ENCODE data around the gene ZSWIM8. TPM values are rescaled to one million over a fixed set of nuclear protein-coding genes. Genes with fewer than 3 reads are reported as not detected.

The ZSWIM8 gene
- total RNA-seq, 1 donor from 2014 or later, result 66.7 TPM

GRCh38 chr10:73744664-73744975, 40.8 kb upstream of the ZSWIM8 start:
- H3K4me3 ChIP-seq (ENCODE audit: low read depth, low read length), result peak overlapping the region; percentile 99
- H3K36me3 ChIP-seq (ENCODE audit: control insufficient read depth, insufficient read depth, low read length), result peaks cover 1% of the 10 kb centered on the region
- DNase-seq (ENCODE audit: low read depth), result no peak
- TF ChIP-seq, protein P1, sequence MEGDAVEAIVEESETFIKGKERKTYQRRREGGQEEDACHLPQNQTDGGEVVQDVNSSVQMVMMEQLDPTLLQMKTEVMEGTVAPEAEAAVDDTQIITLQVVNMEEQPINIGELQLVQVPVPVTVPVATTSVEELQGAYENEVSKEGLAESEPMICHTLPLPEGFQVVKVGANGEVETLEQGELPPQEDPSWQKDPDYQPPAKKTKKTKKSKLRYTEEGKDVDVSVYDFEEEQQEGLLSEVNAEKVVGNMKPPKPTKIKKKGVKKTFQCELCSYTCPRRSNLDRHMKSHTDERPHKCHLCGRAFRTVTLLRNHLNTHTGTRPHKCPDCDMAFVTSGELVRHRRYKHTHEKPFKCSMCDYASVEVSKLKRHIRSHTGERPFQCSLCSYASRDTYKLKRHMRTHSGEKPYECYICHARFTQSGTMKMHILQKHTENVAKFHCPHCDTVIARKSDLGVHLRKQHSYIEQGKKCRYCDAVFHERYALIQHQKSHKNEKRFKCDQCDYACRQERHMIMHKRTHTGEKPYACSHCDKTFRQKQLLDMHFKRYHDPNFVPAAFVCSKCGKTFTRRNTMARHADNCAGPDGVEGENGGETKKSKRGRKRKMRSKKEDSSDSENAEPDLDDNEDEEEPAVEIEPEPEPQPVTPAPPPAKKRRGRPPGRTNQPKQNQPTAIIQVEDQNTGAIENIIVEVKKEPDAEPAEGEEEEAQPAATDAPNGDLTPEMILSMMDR (IDR thresholded peaks at IDR 0.05; ENCODE audit: insufficient read depth, low read length, poor library complexity, severe bottlenecking), result no peak
- no peaks in the 10 kb centered on the region for H3K27me3 ChIP-seq (ENCODE audit: control insufficient read depth, insufficient read depth, low read length)

- H3K4me3 ChIP-seq (ENCODE audit: low read depth, low read length), result no peak overlapping the region
- no peak for DNase-seq (ENCODE audit: low read depth)
- H3K36me3 ChIP-seq (ENCODE audit: control insufficient read depth, insufficient read depth, low read length), result peaks cover 1% of the 10 kb centered on the region
- TF ChIP-seq, protein P1 (IDR thresholded peaks at IDR 0.05; ENCODE audit: insufficient read depth, low read length, poor library complexity, severe bottlenecking), result no peak
- no peaks in the 10 kb centered on the region for H3K27me3 ChIP-seq (ENCODE audit: control insufficient read depth, insufficient read depth, low read length)
These were observed 38.7 kb upstream of the ZSWIM8 start for GRCh38 chr10:73746721-73747120.

- peaks cover 1% of the 10 kb centered on the region for H3K36me3 ChIP-seq (ENCODE audit: control insufficient read depth, insufficient read depth, low read length)
These were observed 34.6 kb upstream of the ZSWIM8 start for GRCh38 chr10:73750819-73751218.

DNA sequence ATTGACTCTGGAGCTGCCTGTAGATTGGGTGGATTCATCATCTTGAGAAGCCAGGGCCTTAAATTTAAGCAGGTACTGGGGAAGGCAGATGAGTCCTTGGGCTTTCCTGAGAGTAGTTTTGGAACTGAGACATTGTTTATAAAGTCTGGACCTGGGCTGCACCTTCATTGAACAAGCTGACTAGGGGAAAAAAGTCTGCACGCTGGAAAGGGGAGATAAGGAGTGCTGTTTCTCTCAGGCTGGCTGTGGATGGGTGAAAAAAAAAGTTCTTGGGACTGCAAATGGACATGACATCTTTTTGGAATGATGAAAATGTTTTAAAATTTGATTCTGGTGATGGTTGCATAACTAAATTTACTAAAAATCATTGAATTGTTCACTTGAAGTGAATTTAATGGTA, 29.2 kb upstream of the ZSWIM8 start:
- no peak for DNase-seq (ENCODE audit: low read depth)
- H3K27me3 ChIP-seq (ENCODE audit: control insufficient read depth, insufficient read depth, low read length), result no peaks in the 10 kb centered on the region

More at GRCh38 chr10:73750819-73751218, 34.6 kb upstream of the ZSWIM8 start:
- Histone ChIP-seq H3K4me3 (ENCODE audit: low read depth, low read length) (no peak overlapping the region), H3K27me3 (ENCODE audit: control insufficient read depth, insufficient read depth, low read length) (no peaks in the 10 kb centered on the region)
- no peak for DNase-seq (ENCODE audit: low read depth)
- TF ChIP-seq, protein P1 (IDR thresholded peaks at IDR 0.05; ENCODE audit: insufficient read depth, low read length, poor library complexity, severe bottlenecking), result no peak

GRCh38 chr10:73758704-73759511, 26.5 kb upstream of the ZSWIM8 start:
- H3K36me3 ChIP-seq (ENCODE audit: control insufficient read depth, insufficient read depth, low read length), result no peaks in the 10 kb centered on the region
- no peaks in the 10 kb centered on the region for H3K27me3 ChIP-seq (ENCODE audit: control insufficient read depth, insufficient read depth, low read length)
- TF ChIP-seq, protein P1 (IDR thresholded peaks at IDR 0.05; ENCODE audit: insufficient read depth, low read length, poor library complexity, severe bottlenecking), result no peak
- no peak overlapping the region for H3K4me3 ChIP-seq (ENCODE audit: low read depth, low read length)
- no peak for DNase-seq (ENCODE audit: low read depth)

More for the DNA sequence above, 29.2 kb upstream of the ZSWIM8 start:
- TF ChIP-seq, protein P1 (IDR thresholded peaks at IDR 0.05; ENCODE audit: insufficient read depth, low read length, poor library complexity, severe bottlenecking), result no peak
- Histone ChIP-seq H3K36me3 (ENCODE audit: control insufficient read depth, insufficient read depth, low read length) (no peaks in the 10 kb centered on the region), H3K4me3 (ENCODE audit: low read depth, low read length) (no peak overlapping the region)

All from kidney epithelial cell (primary cell).